Endothelial cell of umbilical vein (primary cell): Measurements from ENCODE around the gene MPL.

Experiments
- EZH2 ChIP-seq: IDR thresholded peaks from 2 replicates; pipeline ENCODE4 v1.6.1; 2012; ENCODE audit warnings: borderline replicate concordance, low read depth, mild to moderate bottlenecking, moderate library complexity, low read length, inconsistent platforms; ENCODE audit not compliant: severe bottlenecking
- TF ChIP-seq, protein P1 (sequence below), 2 donors: IDR thresholded peaks; 1 replicate in 1 of 2; 2 replicates in 1 of 2; pipeline ENCODE4 v1.5.1; 2011; ENCODE audit warnings: low read length in 2 of 2, mild to moderate bottlenecking in 2 of 2, moderate library complexity in 2 of 2, control low read depth in 1 of 2, inconsistent platforms in 1 of 2, low read depth in 1 of 2; ENCODE audit not compliant: insufficient read depth in 1 of 2; ENCODE audit errors: extremely low read depth in 1 of 2

DNA sequence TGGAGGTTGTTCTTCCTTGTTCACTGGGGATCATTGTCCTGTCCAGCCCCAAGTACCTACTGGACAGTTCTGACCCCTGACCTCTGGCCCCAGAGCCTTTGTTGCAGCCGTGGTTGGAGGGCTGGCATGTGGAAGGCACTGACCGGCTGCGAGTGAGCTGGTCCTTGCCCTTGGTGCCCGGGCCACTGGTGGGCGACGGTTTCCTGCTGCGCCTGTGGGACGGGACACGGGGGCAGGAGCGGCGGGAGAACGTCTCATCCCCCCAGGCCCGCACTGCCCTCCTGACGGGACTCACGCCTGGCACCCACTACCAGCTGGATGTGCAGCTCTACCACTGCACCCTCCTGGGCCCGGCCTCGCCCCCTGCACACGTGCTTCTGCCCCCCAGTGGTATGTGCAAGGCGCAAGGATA is 25.4 kb upstream of the MPL start:
- TF ChIP-seq, protein P1, sequence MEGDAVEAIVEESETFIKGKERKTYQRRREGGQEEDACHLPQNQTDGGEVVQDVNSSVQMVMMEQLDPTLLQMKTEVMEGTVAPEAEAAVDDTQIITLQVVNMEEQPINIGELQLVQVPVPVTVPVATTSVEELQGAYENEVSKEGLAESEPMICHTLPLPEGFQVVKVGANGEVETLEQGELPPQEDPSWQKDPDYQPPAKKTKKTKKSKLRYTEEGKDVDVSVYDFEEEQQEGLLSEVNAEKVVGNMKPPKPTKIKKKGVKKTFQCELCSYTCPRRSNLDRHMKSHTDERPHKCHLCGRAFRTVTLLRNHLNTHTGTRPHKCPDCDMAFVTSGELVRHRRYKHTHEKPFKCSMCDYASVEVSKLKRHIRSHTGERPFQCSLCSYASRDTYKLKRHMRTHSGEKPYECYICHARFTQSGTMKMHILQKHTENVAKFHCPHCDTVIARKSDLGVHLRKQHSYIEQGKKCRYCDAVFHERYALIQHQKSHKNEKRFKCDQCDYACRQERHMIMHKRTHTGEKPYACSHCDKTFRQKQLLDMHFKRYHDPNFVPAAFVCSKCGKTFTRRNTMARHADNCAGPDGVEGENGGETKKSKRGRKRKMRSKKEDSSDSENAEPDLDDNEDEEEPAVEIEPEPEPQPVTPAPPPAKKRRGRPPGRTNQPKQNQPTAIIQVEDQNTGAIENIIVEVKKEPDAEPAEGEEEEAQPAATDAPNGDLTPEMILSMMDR (IDR thresholded peaks at IDR 0.05; ENCODE audit: extremely low read depth in 1 of 2, insufficient read depth in 1 of 2, low read depth in 1 of 2, low read length in 2 of 2) = no peak
- no peak for TF ChIP-seq EZH2
